Activated T-cell treated with anti-CD3 and anti-CD28 coated beads, Interleukin-2, amount 50 U/mL, for 1 hour (primary cell): ENCODE measurements around the gene CNNM4.

Source experiments
- DNase-seq: peaks from one replicate; pipeline ENCODE4 v3.0.0-alpha.2; 2020

The CNNM4 gene

DNA sequence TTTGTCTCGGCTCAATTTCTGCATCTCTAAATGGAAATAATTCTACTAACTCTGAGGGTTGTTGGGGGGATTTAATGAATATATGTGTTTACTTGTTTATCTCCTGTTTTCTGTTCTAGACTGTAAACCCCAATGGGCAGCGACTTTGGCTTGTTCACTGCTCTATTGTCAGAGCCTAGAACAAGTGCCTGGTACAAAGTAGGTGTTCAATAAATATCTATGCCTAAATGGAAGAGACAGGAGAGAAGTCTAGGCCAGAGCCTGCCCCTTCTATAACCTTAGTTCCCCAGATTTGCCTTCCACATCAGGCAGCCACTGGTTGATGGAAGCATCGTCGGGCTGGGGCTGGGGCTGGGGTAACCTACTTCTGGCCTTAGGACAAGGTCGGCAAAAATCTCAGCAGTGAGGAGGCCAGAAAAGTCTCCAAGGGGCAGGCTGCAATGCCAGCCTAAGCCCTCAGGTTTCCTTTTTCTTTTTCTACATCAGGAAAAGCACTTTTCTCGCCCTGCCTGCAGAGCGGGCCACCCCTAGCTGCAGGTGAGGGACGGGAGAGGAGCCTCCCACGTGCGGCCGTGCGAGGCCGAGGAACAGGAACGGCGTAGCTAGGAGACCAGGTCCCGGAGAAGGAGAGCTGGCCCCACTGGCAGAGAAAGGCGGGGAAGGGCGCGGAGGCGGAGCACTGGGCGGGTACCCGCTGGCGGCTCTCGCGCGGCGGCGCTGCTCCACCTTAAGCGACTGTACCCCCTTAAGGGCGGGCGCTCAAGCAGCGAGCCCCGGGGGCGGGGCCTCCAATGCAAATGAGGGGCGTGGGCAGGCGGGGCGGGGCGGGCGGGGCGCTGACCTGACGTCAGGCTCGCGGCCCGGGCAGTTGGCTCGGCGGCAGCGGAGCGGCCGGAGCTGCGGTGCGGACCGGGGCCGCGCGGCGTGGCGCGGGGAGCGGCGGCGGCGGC is at the start of gene CNNM4:
CNNM4 (plus strand) TSS at position 867 of the 950 bp plus-strand sequence. CDS start 98 bp downstream, outside the sequence.
- DNase-seq: peak; percentile 94

DNA sequence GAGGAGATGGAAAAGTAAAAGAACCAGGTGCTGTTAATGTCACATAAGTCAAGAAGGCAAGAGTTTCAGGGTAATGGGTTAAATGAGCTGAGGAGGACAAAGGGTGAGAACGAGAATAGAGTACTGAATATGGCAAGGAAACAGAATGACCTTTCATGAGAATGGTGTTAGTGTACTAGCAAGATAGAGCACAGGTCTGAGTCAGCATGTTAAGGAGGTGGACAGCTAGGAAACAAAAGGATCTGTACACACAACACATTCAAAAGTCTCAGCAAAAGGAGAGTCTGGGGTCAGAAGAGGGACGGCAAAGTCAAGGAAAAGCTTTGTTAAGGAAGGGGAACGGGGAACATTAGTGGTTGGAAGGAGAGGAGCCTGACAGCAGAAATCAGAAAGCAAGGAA is 49.7 kb upstream of the CNNM4 start:
- no peak for DNase-seq

GRCh38 chr2:96715658-96716057 is 45.0 kb upstream of the CNNM4 start:
- no peak for DNase-seq

- no peak for DNase-seq
Observed at GRCh38 chr2:96716388-96716787, 44.3 kb upstream of the CNNM4 start.

- DNase-seq: no peak
Observed at GRCh38 chr2:96726131-96726530, 34.6 kb upstream of the CNNM4 start.

DNA sequence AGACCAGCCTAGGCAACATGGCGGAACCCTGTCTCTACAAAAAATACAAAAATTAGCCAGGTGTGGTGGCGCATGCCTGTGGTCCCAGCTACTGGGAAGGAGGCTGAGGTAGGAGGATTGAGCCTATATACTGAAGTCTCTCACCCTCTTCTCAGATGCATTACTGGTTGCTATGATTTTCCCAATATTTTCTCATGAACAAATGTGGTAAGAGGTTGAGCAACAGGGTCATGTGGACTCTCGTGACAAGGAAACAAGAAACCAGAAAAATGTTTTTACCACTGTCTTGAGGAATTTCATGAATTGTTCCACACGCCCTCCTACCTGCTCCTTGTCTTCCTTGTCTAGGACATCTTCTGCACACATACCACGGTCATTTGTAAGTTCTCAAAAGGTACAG is 33.3 kb upstream of the CNNM4 start:
- DNase-seq: no peak

- no peak for DNase-seq
Observed at GRCh38 chr2:96729748-96730147, 31.0 kb upstream of the CNNM4 start.

DNA sequence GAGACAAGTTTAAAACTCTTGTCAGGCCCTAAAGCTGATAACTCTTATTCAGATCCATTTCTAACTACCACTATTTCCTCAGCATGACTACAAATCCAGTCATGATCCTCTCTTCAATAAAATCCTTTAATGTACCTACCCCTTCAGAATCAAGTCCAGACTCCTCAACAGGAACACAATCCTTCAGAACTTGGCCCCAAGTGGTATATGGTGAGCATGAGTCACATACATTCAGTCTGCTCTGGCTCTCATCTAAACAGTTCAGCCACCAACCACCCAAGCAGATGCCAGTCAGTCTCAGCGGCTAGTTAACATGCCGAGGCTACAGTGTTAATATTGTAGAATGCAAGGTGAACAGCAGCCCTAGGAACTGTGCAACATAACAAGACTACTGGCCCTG is 30.5 kb upstream of the CNNM4 start:
- DNase-seq: no peak

DNA sequence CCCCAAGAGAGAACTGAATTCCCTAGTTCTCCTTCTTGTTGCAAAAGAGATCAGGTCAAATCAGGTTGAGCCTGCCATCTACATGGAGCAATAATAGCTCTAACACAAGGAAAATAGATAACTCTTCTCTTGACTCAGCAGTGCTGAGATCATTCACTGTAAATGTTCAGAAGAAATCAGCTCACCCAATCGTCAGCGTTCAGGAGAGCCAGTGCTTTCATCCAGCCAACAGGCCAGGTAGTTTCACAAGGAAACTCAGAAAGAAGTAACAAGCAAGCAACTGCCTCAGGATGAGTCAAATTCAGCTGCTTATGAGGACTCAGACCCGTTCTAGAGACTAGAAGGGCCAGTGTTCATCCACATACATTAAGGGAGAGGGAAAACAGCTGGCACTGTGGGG is 26.8 kb upstream of the CNNM4 start:
- no peak for DNase-seq

- no peak for DNase-seq
Observed at GRCh38 chr2:96734880-96735583, 25.7 kb upstream of the CNNM4 start.

DNA sequence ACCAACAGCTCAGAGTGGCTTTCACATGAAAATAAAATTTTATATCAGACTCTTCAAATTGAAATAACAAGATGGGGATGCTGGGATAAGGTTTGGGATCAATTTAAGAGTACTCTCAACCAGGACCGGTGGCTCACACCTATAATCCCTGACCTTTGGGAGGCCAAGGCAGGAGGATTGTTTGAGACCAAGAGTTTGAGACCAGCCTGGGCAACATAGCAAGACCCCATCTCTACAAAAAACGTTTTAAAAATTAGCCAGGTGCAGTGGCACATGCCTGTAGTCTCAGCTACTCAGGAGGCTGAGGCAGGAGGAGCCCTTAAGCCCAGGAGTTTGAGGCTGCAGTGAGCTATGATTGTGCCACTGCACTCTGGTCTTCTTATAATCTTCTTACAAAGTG is 23.5 kb upstream of the CNNM4 start:
- DNase-seq: no peak

DNA sequence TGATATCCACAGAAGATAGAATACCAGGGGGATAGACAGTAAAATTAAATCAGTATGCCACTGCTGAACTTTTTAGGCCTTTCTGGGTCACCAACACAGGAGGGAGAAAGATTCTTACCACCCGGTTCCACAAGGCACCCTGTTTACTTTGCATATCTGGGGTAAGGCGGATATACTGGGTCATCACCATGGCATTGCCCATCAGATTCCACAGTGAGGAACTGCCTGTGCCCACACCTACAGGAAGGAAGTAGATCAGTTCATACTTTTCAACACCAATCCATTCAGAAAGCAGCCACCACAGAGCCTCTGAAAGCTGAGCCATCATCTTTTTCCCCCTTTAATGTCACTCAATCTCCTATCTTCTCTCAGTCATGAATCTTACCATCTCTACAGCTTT is 22.9 kb upstream of the CNNM4 start:
- no peak for DNase-seq

DNA sequence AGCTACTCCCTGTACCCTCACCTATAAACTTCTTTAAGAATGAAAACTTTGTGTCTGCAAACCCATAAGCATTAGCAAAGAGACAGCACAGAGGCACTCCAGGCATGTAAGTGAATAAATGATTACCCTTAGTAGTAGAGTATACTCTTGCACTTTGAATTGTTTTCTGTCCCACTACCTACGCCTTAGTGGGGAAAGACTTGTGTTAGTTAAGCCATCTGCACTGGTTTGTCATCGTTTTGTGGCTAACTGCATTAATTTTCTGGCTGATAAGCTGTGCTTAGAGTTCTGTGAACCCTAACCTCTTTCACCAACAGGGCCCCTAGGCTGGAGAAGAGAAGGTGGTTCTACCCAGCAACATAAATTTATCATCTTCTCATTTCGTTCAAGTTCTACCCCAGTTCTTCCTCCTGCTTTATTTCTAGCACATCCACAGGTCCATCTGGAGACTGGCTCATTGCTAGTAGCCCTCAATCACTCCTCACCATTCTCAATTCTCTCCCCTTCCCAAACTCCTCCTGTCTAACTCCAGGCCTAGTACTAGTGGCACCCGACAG is 21.5 kb upstream of the CNNM4 start:
- no peak for DNase-seq

- DNase-seq: peak; percentile 90
Observed at GRCh38 chr2:96739633-96740428, 20.9 kb upstream of the CNNM4 start, which contains the start of gene LMAN2L. Gene LMAN2L, minus strand, starts transcription at chr2:96740064. Its CDS starts 24 bp downstream, at chr2:96740040.

DNA sequence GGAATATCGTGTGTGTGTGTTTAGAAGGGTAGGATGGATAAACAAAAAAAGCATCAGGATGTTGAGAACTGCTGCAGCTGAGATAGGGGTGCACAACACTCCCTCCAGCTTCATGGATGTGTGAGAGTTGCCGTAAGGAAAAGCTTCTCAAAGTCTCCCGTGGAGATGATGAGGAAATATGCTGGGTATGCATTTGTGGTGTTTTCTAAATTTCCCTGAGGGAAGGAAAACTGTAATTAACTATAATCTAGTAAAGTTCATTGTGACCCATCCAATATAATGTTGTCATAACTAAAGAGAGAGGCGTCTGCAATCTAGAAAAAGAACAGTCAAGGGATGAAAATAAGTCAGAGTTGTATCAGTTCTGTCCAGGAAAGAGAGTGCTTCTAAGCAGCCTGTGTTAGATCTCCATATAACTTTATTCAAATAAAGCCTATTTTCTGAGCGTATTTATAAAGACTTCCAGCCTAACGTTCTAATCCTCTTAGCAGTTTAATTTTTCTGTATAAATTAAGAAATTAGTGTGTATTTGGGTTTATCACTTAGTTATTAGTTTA is 13.6 kb upstream of the CNNM4 start:
- DNase-seq: no peak

DNA sequence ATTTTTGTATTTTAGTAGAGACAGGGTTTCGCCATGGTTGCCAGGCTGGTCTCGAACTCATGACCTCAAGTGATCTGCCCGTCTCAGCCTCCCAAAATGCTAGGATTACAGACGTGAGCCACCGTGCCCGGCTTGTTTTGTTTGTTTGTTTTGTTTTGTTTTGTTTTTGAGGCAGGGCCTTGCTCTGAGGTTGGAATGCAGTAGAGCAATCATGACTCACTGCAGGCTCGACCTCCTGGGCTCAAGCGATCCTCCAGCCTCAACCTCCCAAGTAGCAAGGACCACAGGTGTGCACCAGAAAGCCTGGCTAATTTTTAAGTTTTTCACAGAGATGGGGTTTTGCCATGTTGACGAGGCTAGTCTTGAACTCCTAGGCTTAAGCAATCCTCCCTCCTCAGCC is 8.9 kb upstream of the CNNM4 start:
- DNase-seq: no peak

GRCh38 chr2:96753661-96754282 is 6.9 kb upstream of the CNNM4 start:
- DNase-seq: no peak

GRCh38 chr2:96754317-96754716 is 6.4 kb upstream of the CNNM4 start:
- DNase-seq: no peak

- no peak for DNase-seq
Observed at GRCh38 chr2:96756788-96757476, 3.8 kb upstream of the CNNM4 start.

- no peak for DNase-seq
Observed at GRCh38 chr2:96757477-96757860, 3.2 kb upstream of the CNNM4 start.

DNA sequence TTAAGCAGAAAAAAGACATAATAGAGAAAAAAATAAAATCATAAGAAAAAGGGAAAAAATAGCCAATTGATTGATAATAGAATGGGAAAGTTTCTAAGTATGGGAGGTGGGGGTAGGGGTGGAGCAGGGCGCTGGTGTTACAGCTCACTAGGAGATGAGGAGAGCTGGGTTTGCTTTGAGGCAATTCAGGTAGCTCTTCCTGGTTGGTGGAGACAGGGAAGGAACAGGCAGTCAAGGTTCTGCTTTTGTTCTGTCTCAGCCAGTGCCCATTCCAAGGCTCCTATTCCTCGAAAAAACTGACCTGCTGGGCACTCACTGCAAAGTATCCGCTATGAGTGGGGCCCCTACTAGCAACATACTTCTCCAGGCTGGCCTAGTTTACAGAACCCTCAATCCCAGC is 1.7 kb upstream of the CNNM4 start:
- DNase-seq: no peak
